GM12878 (cell line): ENCODE data around the gene DCN. TPM values are rescaled to one million over a fixed set of nuclear protein-coding genes. Genes with fewer than 3 reads are reported as not detected.

Experiments
- ATAC-seq: fragments of 200-7000 bp; cut with Tn5 transposase; 3 replicates; pipeline ENCODE4 v1.9.1; 2020; ENCODE audit warnings: mild to moderate bottlenecking, moderate library complexity
- BruUV-seq: library from RNA; stranded (reverse); fragments of 400-500 nt; replicated peaks from 2 replicates; lab custom pipeline; 2021; lab: Mats Ljungman, UMichigan
- CTCF ChIA-PET: fragments of 300-600 bp; sonication (Branson Sonifier 250); formaldehyde crosslinking; extraction: SDS; loops from one replicate; lab custom pipeline; 2021; ENCODE audit warnings: inconsistent platforms; lab: Yijun Ruan, JAX
- POLR2A ChIA-PET: fragments of 350-600 bp; formaldehyde crosslinking; extraction: SDS; loops from one replicate; lab custom pipeline; 2021; ENCODE audit warnings: inconsistent platforms; lab: Charles Lee
- RAD21 ChIA-PET: fragments of 300-600 bp; sonication (Branson Sonifier 250); formaldehyde crosslinking; loops from one replicate; lab custom pipeline; 2023; ENCODE audit warnings: antibody characterized with exemption; ENCODE audit not compliant: unreplicated experiment; lab: Charles Lee
- SMC1A ChIA-PET: fragments of 300-600 bp; sonication (Branson Sonifier 250); formaldehyde crosslinking; loops from one replicate; lab custom pipeline; 2023; ENCODE audit not compliant: unreplicated experiment, uncharacterized antibody; lab: Charles Lee
- DNase-seq: peaks from one replicate; pipeline ENCODE4 v3.0.0-alpha.2; 2011; ENCODE audit warnings: low read depth, low spot score
- FAIRE-seq: peaks from 3 replicates; lab custom pipeline; 2011; peaks lifted over from hg19 to GRCh38; lab: Jason Lieb, UNC
- H2AFZ ChIP-seq: 2 replicates; pipeline ENCODE4 v1.6.0; 2011; ENCODE audit warnings: low read depth, low read length, control low read depth; ENCODE audit not compliant: control insufficient read depth
- H3K27ac ChIP-seq: 2 replicates; pipeline ENCODE4 v1.5.1; 2011; ENCODE audit warnings: control low read depth; ENCODE audit not compliant: control insufficient read depth, insufficient read depth
- H3K27me3 ChIP-seq, 2 experiments: replicated peaks in 1 of 2; 2 replicates each; pipeline versions ENCODE4 v1.6.0 to v1.6.1; 2011; ENCODE audit warnings: low read length in 1 of 2; ENCODE audit not compliant: control insufficient read depth in 2 of 2, insufficient read depth in 2 of 2
- H3K36me3 ChIP-seq, 2 experiments: 2 replicates each; pipeline ENCODE4 v1.5.1; 2011; ENCODE audit warnings: low read length in 1 of 2; ENCODE audit not compliant: control insufficient read depth in 2 of 2, insufficient read depth in 2 of 2
- H3K4me1 ChIP-seq: 2 replicates; pipeline ENCODE4 v1.6.1; 2011; ENCODE audit warnings: mild to moderate bottlenecking, low read length, moderate library complexity, mixed read lengths; ENCODE audit not compliant: control insufficient read depth, insufficient read depth
- H3K4me2 ChIP-seq: 2 replicates; pipeline ENCODE4 v1.6.0; 2011; ENCODE audit warnings: control low read depth; ENCODE audit not compliant: control insufficient read depth, insufficient read depth
- H3K4me3 ChIP-seq: fragments of 200-600 bp; sonication (generic); 2 replicates; pipeline ENCODE4 v1.5.1; 2016
- H3K79me2 ChIP-seq: 2 replicates; pipeline ENCODE4 v1.6.0; 2011; ENCODE audit warnings: low read length; ENCODE audit not compliant: control insufficient read depth, insufficient read depth
- H3K9ac ChIP-seq: 2 replicates; pipeline ENCODE4 v1.8.0; 2011; ENCODE audit warnings: low read length, control low read depth, mixed read lengths; ENCODE audit not compliant: control insufficient read depth, insufficient read depth
- H3K9me3 ChIP-seq: replicated peaks from 3 replicates; pipeline ENCODE4 v1.5.1; 2011; ENCODE audit warnings: mild to moderate bottlenecking, low read length; ENCODE audit not compliant: control insufficient read depth, insufficient read depth
- H4K20me1 ChIP-seq: 2 replicates; pipeline ENCODE4 v1.6.0; 2011; ENCODE audit not compliant: control insufficient read depth, insufficient read depth
- E2F8 ChIP-seq: fragments of 450-650 bp; IDR thresholded peaks from 2 replicates; pipeline ENCODE4 v1.6.1; 2018; ENCODE audit warnings: mild to moderate bottlenecking, low read depth, moderate library complexity; ENCODE audit not compliant: partially characterized antibody
- MYB ChIP-seq: fragments of 150-350 bp; IDR thresholded peaks from 2 replicates; pipeline ENCODE4 v1.6.1; 2014; ENCODE audit warnings: mild to moderate bottlenecking, low read depth, low read length, borderline replicate concordance
- SP1 ChIP-seq: IDR thresholded peaks from one replicate; pipeline ENCODE4 v1.6.1; 2011; ENCODE audit warnings: low read depth, low read length
- SRF ChIP-seq, 2 experiments: IDR thresholded peaks; 2 replicates each; pipeline ENCODE4 v1.6.1; 2011; ENCODE audit warnings: low read depth in 2 of 2, low read length in 2 of 2, mild to moderate bottlenecking in 1 of 2, moderate library complexity in 1 of 2
- TAF1 ChIP-seq: IDR thresholded peaks from 2 replicates; pipeline ENCODE4 v1.6.1; 2011; ENCODE audit warnings: mild to moderate bottlenecking, low read depth, low read length, borderline replicate concordance
- WGBS: methylation state at CpG from one replicate; pipeline ENCODE4 v1.1.6; 2016; ENCODE audit warnings: low lambda C conversion rate; ENCODE audit not compliant: insufficient replicate concordance, insufficient coverage; ENCODE audit errors: missing lambda C conversion rate; 5-methylcytosine and 5-hydroxymethylcytosine counted together
- in situ Hi-C: fragments of 300-500 bp; cut with MboI; formaldehyde crosslinking; loops from 9 replicates; pipeline ENCODE4 v1.14.3; 2018; ENCODE audit warnings: mixed read lengths
- intact Hi-C: fragments of 100-400 bp; cut with micrococcal nuclease; formaldehyde crosslinking; loops from one replicate; pipeline ENCODE4 v1.14.2; 2022; ENCODE audit not compliant: unreplicated experiment
- polyA plus RNA-seq, 11 experiments: library from polyadenylated mRNA; depleted of rRNA in 4 of 11; unstranded in 6 of 11; stranded (reverse) in 5 of 11; fragments of >200 nt; fragmentation: Nextera tagmentation in 4 of 11; fragmentation: Illumina TruSeq in 1 of 11; extraction: Ambion mirVana in 4 of 11; extraction: Trizol in 1 of 11; gene quantifications; 1 replicate in 1 of 11; 2 replicates in 10 of 11; pipeline versions ENCODE4 v1.2.1 to v1.2.3, GENCODE V29; 2011 to 2016; ENCODE audit warnings: inconsistent platforms in 2 of 11, missing spikeins in 2 of 11, low read depth in 1 of 11
- total RNA-seq, 4 experiments: library from RNA; depleted of rRNA in 3 of 4; stranded (reverse); fragments of >200 nt in 3 of 4; fragmentation: Illumina TruSeq in 1 of 4; extraction: Trizol in 1 of 4; gene quantifications; 2 replicates each; pipeline versions ENCODE4 v1.2.1 to v1.2.3, GENCODE V29; 2013 to 2021

Gene DCN
- total and polyA plus RNA-seq, 10 of the 15 experiments (the other 5 are each of a cell fraction or from before 2014, with no cell fraction given), result 0.07 to 2.1 (median 0.75) TPM; not detected in 6

GRCh38 chr12:91138337-91138920, 44.2 kb downstream of the DCN start:
- TF ChIP-seq SRF (IDR thresholded peaks at IDR 0.05; ENCODE audit: low read depth in 2 of 2, low read length in 2 of 2) (no peak), E2F8 (no peak), TAF1 (no peak), MYB (no peak), SP1 (no peak)
- H3K4me1 ChIP-seq, result no peaks in the 10 kb centered on the region
- RAD21 ChIA-PET, result no interaction called here
- no peak for ATAC-seq
- H3K27ac ChIP-seq, result no peak overlapping the region
- H3K79me2 ChIP-seq, result no peaks in the 10 kb centered on the region
- H4K20me1 ChIP-seq, result no peaks in the 10 kb centered on the region
- no peak overlapping the region for H3K4me3 ChIP-seq
- no peaks in the 10 kb centered on the region for H3K9me3 ChIP-seq
- CTCF ChIA-PET, result interaction anchor here (1.5 kb wide), 1 partner anchor 188 kb away, joined by 4 read pairs; no protein-coding TSS in a partner anchor
- no peak overlapping the region for H2AFZ ChIP-seq
- FAIRE-seq, result no peak
- intact Hi-C loops (no loop called here), in situ Hi-C loops (no loop called here)
- POLR2A ChIA-PET, result no interaction called here
- no peaks in the 10 kb centered on the region for H3K36me3 ChIP-seq
- H3K27me3 ChIP-seq, result no peaks in the 10 kb centered on the region
- no peak for DNase-seq
- no TSS peak for BruUV-seq
- no peak overlapping the region for H3K9ac ChIP-seq
- WGBS, result 0% methylated on average over 1 of the region's 1 CpG
- SMC1A ChIA-PET, result interaction anchor here (0.9 kb wide), 1 partner anchor 30 kb away, joined by 4 read pairs; no protein-coding TSS in a partner anchor
- H3K4me2 ChIP-seq, result no peak overlapping the region
